Lung microvascular endothelial cell (primary cell): ENCODE measurements around the gene TMCO4. TPM values are rescaled to one million over a fixed set of nuclear protein-coding genes. Genes with fewer than 3 reads are reported as not detected.

Experiments used
- DNase-seq, 2 donors: peaks; one replicate each; pipeline versions ENCODE4 v3.0.0 to v3.0.0-alpha.2; 2010; ENCODE audit warnings: low read depth in 2 of 2
- total RNA-seq: library from RNA; depleted of rRNA; stranded (reverse); fragments of >200 nt; gene quantifications from 2 replicates; pipeline ENCODE4 v1.2.1, GENCODE V29; 2014

Gene TMCO4
- total RNA-seq, 1 donor from 2014 or later: 7.3 TPM

- DNase-seq: no peak
Measured at GRCh38 chr1:19720973-19721372, 78.7 kb downstream of the TMCO4 start.

GRCh38 chr1:19720174-19720573 lies 79.5 kb downstream of the TMCO4 start:
- DNase-seq: no peak

- no peak for DNase-seq
Measured at GRCh38 chr1:19717467-19717866, 82.2 kb downstream of the TMCO4 start.

- DNase-seq: peak; percentile 92 to 95
Measured at GRCh38 chr1:19715334-19716203, 84.1 kb downstream of the TMCO4 start.

GRCh38 chr1:19712928-19713327 lies 86.8 kb downstream of the TMCO4 start:
- no peak for DNase-seq

- DNase-seq: no peak
Measured at GRCh38 chr1:19710825-19711611, 88.7 kb downstream of the TMCO4 start.

- DNase-seq: no peak
Measured at GRCh38 chr1:19709260-19709793, 90.4 kb downstream of the TMCO4 start.

DNA sequence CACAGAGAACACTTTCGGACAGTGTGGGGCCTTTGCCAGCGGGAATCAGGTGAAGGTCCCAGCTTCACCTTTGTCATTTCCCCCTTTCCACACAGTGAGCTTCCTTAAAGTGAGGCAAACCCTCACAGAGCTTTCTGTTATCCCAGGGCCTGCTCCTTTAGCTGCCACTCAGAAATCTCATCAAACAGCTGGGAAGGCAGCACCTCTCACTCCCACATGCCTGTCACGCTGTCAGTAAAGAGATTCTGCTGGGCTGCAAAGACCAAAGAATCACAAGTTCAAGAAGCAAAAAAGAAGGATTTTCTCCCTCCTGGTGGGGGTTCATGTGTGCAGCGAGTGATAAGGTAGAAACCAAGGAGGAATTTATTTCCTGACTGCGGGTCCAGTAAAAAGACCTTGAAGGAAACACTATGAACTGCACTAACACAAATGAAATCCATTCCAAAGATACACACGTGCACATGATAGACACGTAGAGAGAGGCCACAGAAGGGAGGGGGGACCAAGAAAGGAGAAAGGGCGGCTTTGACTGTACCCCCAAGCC lies 91.1 kb downstream of the TMCO4 start:
- DNase-seq: no peak

- no peak for DNase-seq
Measured at GRCh38 chr1:19706136-19706535, 93.6 kb downstream of the TMCO4 start.

DNA sequence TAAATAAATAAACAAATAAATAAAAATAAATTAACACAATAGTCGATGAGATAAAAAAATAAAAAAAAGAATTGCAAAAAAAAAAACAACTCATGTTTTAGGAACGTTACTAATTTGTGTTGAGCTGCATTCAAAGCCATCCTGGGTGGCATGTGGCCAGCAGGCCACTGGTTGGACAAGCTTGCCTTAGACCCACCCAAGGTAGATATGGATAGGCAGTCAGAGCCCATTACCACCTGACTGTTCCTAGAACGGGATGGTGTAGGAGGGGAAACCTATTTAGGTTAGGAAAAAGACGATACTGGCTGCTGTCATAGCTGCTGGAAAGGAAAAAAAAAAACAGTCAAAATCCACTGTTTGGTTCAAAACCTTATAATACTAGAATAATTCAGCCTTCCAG lies 94.3 kb downstream of the TMCO4 start:
- DNase-seq: no peak

GRCh38 chr1:19704247-19705113 lies 95.2 kb downstream of the TMCO4 start:
- DNase-seq: peak; percentile 77 to 81

- DNase-seq: no peak
Measured at GRCh38 chr1:19703280-19703679, 96.4 kb downstream of the TMCO4 start.

DNA sequence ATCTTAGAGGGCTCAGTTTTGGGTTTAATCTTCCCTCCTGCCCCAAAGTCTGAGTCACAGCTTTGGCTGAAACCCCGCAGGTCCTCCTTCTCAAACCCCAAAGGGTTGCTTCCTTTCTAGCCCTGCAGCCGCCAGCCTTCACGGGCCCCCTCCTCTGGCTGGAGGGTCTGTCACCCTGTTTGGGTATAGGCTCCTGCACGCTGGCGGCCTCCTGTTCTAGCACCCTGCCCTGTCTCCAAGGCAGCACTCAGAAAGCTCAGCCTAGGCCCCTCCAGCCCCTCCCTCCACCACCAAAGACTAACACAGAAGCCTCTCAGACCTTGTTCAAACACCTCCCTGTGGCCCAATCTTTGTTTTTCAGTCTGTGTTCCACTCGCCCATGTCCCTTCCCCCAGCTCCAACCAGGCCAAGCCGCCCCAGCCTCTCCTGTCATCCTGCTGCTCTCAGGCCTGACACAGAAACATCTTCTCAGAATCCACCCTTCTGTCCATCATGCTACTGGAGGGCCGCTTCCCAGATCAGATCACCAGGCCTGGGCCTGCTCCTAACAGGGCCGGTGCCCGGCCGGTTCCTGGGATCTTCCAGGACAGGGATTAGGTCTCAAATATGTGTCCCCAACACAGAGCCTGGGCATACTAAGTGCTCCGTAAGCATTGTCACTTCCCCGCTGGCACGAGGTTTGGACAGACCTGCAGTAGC lies 99.5 kb downstream of the TMCO4 start:
- no peak for DNase-seq

DNA sequence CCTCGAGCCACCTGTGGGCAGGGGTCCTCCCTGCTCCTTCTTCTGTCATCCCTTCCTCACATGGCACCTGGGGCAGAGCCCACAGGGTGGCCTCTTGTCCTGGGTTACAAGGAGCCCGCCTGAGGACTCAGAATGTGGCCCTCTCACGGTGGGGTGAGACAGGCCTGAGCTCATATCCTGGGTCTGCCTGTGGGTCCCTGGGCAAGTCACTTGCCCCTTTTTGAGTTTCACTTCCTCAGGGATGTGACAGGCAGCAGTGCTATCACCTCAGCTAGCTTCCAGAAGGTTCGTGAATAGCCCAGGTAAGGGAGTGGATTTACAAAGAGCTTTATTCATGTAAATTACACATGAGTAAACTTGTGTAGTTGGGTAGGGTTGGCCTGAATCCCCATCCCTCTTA lies 101.5 kb downstream of the TMCO4 start:
- no peak for DNase-seq

- no peak for DNase-seq
Measured at GRCh38 chr1:19696820-19697219, 102.9 kb downstream of the TMCO4 start.

DNA sequence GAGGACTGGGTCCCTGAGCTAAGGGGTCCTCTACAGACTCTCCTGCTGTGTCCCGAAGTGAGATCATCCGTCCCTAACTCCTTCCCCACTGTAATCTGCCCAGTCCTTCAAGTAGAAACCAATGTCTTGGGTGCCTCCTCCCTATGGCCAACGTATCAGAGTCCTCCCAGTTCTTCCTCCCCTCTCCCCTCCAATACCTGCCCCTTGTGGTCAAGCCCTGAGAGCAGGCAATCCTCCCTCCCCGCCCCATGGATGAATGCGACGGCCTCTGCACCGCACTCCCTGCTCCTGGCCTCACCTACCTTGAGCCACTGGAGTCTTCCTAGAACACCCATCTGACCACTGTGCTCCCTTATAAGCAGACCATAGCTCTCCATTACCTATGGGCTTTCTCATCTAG lies 103.9 kb downstream of the TMCO4 start:
- DNase-seq: no peak

DNA sequence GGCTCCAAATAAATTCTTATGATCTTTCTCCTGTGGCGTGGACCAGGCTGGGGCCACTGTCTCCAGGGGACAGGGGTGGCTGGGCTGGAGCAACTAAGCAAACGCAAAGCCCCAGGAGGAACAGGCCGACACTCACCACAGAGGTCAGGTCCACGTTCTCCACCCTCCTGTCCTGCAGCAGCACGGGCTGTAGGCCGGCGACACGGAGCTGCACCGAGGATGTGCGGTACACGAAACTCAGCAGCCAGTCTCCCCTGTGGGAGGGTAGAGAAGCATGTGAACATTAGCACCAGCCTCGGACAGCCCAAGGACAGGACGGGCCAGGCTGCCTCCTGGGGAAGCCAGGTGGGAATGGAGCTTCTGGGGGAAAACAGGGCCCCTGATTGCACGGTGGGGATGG lies 105.4 kb downstream of the TMCO4 start:
- DNase-seq: no peak

- DNase-seq: no peak
Measured at GRCh38 chr1:19690342-19690741, 109.4 kb downstream of the TMCO4 start.

DNA sequence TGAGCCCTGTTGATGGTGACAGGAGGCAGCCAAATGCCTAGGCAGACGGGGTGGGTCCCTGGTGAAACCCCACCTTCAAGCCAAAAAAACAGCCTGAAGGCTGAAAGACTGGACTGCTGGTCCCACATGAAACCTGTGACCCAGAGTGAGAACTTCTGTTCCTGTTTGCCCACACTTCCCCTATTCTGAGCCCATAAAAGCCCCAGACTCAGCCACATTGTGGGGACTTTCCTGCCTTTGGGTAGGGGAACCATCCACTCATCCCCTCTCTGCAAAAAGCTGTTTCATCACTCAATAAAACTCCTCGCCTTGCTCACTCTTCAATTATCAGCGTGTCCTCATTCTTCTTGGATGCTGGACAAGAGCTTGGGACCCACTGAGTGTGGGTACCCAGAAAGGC lies 109.9 kb downstream of the TMCO4 start:
- no peak for DNase-seq

- DNase-seq: no peak
Measured at GRCh38 chr1:19689085-19689757, 110.5 kb downstream of the TMCO4 start.
